ENCODE measurements around the gene DDIT3. TPM values are rescaled to one million over a fixed set of nuclear protein-coding genes. Genes with fewer than 3 reads are reported as not detected.

DDIT3 gene
- total and polyA plus RNA-seq, 2 of the 8 experiments (the other 6 are each of a cell fraction or from before 2014, with no cell fraction given): 4.9 to 5.7 TPM

DNA sequence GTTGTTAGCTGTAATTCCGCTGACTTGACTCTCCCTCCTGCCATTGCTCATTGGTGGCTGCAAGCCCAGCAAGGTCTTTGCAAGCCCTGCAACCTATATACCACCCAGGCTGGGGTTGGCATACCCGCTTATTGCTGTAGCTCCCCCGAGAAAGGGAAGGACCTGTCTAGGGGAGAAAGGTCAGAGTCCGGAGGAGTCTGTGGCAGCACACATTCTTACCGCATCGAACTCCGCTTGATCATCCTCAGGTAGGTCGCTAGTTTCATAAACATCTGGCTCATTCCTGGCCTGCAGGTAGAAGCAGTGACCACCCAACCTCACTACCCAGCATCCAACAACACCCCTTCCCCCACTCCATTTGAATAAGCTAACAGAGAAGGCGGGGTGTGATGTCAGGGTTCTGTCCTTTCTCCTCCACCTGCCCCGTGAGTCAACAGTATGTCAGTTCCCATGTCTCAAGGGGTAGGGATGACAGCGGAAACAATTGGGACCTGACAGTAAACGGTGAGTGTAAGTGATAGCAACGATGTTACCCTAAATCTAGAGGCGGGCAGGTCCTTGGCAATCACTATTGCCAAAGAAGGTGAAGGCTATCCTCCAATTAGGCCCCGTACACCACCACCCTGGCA lies 25.6 kb upstream of the DDIT3 start:
- no peaks in the 10 kb centered on the region for H3K9me3 ChIP-seq (ENCODE audit: insufficient read depth in 2 of 2, low read depth in 1 of 2, low read length in 1 of 2)
- peak overlapping the region; percentile 83 to 85 for H3K4me2 ChIP-seq (ENCODE audit: insufficient read depth in 1 of 2, low read depth in 2 of 2, low read length in 2 of 2)
- H3K23me2 ChIP-seq (ENCODE audit: low read depth, low read length): peaks cover 19% of the 10 kb centered on the region
- H2AK5ac ChIP-seq (ENCODE audit: low read depth, low read length): no peak overlapping the region
- no peak overlapping the region for H3K56ac ChIP-seq (replicated peaks; ENCODE audit: insufficient read length, low read depth, low read length)
- DNase-seq (ENCODE audit: low read depth in 1 of 2, low spot score in 2 of 2) (no peak), FAIRE-seq (no peak)
- no peak overlapping the region for H3K18ac ChIP-seq (ENCODE audit: extremely low read depth, low read length)
- no peak overlapping the region for H2BK120ac ChIP-seq (replicated peaks; ENCODE audit: low read depth, low read length)
- H4K5ac ChIP-seq (ENCODE audit: insufficient read length, low read depth, low read length): no peak overlapping the region
- peaks cover 0 to 4% (median 0%) of the 10 kb centered on the region in 4 experiments; a peak in 3 of 8 replicates for H3K36me3 ChIP-seq (ENCODE audit: control insufficient read depth in 2 of 4, insufficient read depth in 4 of 4, low read length in 3 of 4)
- H3K27me3 ChIP-seq (replicated peaks in 1 of 4; ENCODE audit: control insufficient read depth in 3 of 4, extremely low read depth in 1 of 4, insufficient read depth in 3 of 4, low read length in 3 of 4): peaks cover 0 to 5% (median 3%) of the 10 kb centered on the region in 4 experiments; a peak in 2 of 7 replicates
- H3K4me3 ChIP-seq (ENCODE audit: extremely low read depth in 1 of 4, insufficient read depth in 2 of 4, low read depth in 3 of 4, low read length in 4 of 4): peak overlapping the region; percentile 63 to 90 (median 81); a peak in 7 of 8 replicates
- H3K14ac ChIP-seq (ENCODE audit: insufficient read length): no peak overlapping the region
- 0 out of 2 replicates have a peak overlapping the region, but pooled peaks have one; percentile 16 for H3K27ac ChIP-seq (ENCODE audit: low read depth, low read length)
- H3K9ac ChIP-seq (replicated peaks in 1 of 4; ENCODE audit: extremely low read depth in 1 of 4, low read depth in 3 of 4, low read length in 3 of 4): peak overlapping the region; percentile 82 to 91 (median 86); a peak in 6 of 7 replicates
- peaks cover 2 to 9% of the 10 kb centered on the region in 2 experiments for H4K20me1 ChIP-seq (replicated peaks in 1 of 2; ENCODE audit: control insufficient read depth in 1 of 2, insufficient read depth in 2 of 2, low read length in 2 of 2)
- peak overlapping the region; percentile 35; the same call in 1 of the 2 replicates for H2BK5ac ChIP-seq (ENCODE audit: low read depth, low read length)
- WGBS, 2 experiments (ENCODE audit: extremely low coverage in 1 of 2, insufficient coverage in 1 of 2, insufficient read length in 1 of 2, insufficient replicate concordance in 2 of 2, low coverage in 1 of 2, low lambda C conversion rate in 2 of 2, missing lambda C conversion rate in 1 of 2): 80% methylated on average over 15 of the region's 15 CpGs; no CpG with 5 or more reads in 1 of the 2 experiments
- peaks cover 8% of the 10 kb centered on the region; the same call in 1 of the 2 replicates for H3K79me1 ChIP-seq (ENCODE audit: low read depth, low read length)
- H3K79me2 ChIP-seq (ENCODE audit: control insufficient read depth in 1 of 2, insufficient read depth in 2 of 2, low read length in 2 of 2): peaks cover 4 to 28% of the 10 kb centered on the region in 2 experiments; a peak in 3 of 4 replicates
- no peak overlapping the region for H3K4ac ChIP-seq (replicated peaks; ENCODE audit: insufficient read length, low read depth, low read length)
- H2AFZ ChIP-seq (ENCODE audit: low read length): no peak overlapping the region
- H3K4me1 ChIP-seq (replicated peaks in 1 of 4; ENCODE audit: control insufficient read depth in 3 of 4, insufficient read depth in 4 of 4, low read length in 3 of 4): peaks cover 3 to 14% (median 8%) of the 10 kb centered on the region in 4 experiments; a peak in 6 of 7 replicates
- ChIA-PET POLR2A (ENCODE audit: partially characterized antibody) (interaction anchor here (0.8 to 6.6 kb wide), 11 partner anchors 8 to 65 kb away, joined by 3 to 65 read pairs (median 4); partner anchors contain the start of genes ARHGEF25 and DDIT3), CTCF (ENCODE audit: partially characterized antibody) (interaction anchor here (0.7 to 1.9 kb wide), 5 partner anchors 10 to 323 kb away, joined by 3 to 6 read pairs (median 4); no protein-coding TSS in a partner anchor)
- no peak overlapping the region for H2BK15ac ChIP-seq (ENCODE audit: low read length)
- peak overlapping the region; percentile 41; the same call in 1 of the 2 replicates for H4K8ac ChIP-seq (ENCODE audit: extremely low read depth, insufficient read depth, low read length)
- H2BK12ac ChIP-seq (ENCODE audit: low read depth, low read length): 0 out of 2 replicates have a peak overlapping the region, but pooled peaks have one; percentile 0
- H2BK20ac ChIP-seq (ENCODE audit: low read length): no peak overlapping the region
- no peak overlapping the region for H3K23ac ChIP-seq (ENCODE audit: insufficient read length)
- no peak overlapping the region for H4K91ac ChIP-seq (replicated peaks; ENCODE audit: insufficient read length, low read length)
- TF ChIP-seq BACH1 (IDR thresholded peaks at IDR 0.05; ENCODE audit: low read length) (no peak), YY1 (IDR thresholded peaks at IDR 0.05; ENCODE audit: low read depth, low read length) (no peak), CBX5 (IDR thresholded peaks at IDR 0.05; ENCODE audit: low read depth, low read length) (no peak), EP300 (IDR thresholded peaks at IDR 0.05; ENCODE audit: borderline replicate concordance in 1 of 2, low read depth in 2 of 2, low read length in 2 of 2) (no peak), CHD2 (IDR thresholded peaks at IDR 0.05; ENCODE audit: low read length) (no peak), SAP30 (IDR thresholded peaks at IDR 0.05; ENCODE audit: insufficient read depth, insufficient replicate concordance, low read length) (peak; percentile 57), SIX5 (IDR thresholded peaks at IDR 0.05; ENCODE audit: low read depth, low read length) (no peak), TCF12 (IDR thresholded peaks at IDR 0.05; ENCODE audit: low read depth, low read length) (no peak), EGR1 (IDR thresholded peaks at IDR 0.05; ENCODE audit: borderline replicate concordance, low read depth, low read length) (no peak)
- TF ChIP-seq, protein P1, sequence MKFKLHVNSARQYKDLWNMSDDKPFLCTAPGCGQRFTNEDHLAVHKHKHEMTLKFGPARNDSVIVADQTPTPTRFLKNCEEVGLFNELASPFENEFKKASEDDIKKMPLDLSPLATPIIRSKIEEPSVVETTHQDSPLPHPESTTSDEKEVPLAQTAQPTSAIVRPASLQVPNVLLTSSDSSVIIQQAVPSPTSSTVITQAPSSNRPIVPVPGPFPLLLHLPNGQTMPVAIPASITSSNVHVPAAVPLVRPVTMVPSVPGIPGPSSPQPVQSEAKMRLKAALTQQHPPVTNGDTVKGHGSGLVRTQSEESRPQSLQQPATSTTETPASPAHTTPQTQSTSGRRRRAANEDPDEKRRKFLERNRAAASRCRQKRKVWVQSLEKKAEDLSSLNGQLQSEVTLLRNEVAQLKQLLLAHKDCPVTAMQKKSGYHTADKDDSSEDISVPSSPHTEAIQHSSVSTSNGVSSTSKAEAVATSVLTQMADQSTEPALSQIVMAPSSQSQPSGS (IDR thresholded peaks at IDR 0.05; ENCODE audit: low read length): no peak

Measured in H1 (cell line).